Colon (tissue), 2 donors: Measurements from ENCODE around the gene NLRP11.
"Not testable (repeated sequence)": the region's sequence is repeated elsewhere in the genome, so short reads cannot be mapped to it uniquely, and the experiment has no call there.

Source experiments
- FAIRE-seq: peaks from 2 replicates; lab custom pipeline; 2012; peaks lifted over from hg19 to GRCh38; lab: Jason Lieb, UNC
- donor health status: control.
- donor health status: control.

NLRP11 gene

DNA sequence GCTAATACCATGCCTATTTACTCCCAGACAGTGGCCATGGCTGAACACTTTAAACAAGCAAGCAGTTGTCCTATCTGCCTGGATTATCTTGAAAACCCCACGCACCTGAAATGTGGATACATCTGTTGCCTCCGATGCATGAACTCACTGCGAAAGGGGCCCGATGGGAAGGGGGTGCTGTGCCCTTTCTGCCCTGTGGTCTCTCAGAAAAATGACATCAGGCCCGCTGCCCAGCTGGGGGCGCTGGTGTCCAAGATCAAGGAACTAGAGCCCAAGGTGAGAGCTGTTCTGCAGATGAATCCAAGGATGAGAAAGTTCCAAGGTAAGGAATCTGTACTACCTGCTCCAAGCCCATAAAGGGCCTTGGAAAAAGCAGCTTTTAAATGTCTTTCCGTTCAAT lies 54.3 kb downstream of the NLRP11 start:
- FAIRE-seq, result no peak

DNA sequence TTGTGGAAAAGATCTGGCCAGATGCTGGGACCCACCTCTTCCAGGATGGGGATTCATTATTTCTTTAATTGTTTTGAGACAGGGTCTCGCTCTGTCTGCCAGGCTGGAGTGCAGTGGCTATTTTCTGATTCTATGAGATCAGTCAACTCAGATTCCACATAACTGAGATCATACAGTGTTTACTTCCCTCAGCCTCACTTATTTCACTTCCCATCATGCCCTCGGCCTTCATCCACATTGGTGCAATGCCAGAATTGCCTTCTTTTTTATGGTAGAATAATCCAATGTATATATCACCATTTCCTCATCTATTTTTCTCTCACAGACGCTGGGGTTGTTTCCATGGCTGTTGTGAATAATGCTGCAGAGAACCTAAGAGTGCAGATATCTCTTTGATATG lies 62.2 kb downstream of the NLRP11 start:
- FAIRE-seq, result not testable (repeated sequence)

DNA sequence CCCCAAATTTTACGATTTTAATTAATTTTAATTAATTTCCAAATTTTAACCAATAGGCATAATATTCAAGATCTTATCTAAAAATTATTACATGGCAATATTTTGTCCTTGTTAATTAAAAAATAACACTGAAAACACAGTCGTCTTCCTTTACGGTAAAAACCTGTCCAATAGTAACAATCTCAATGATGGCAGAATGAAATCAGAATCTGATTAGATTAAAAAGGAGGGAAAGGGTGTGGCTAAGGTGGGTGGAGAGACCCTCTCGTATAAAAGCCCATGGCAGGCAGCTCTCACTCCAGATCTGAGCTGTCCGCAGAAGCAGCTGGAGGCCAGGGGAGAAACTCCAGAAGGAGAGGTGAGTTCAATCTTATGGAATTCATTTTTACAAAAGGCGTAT lies 63.0 kb downstream of the NLRP11 start, which contains the start of gene RFPL4AL1:
RFPL4AL1 (plus strand) TSS at position 301 of the 400 bp plus-strand sequence. CDS start 2,687 bp downstream, outside the sequence.
- not testable (repeated sequence) for FAIRE-seq

DNA sequence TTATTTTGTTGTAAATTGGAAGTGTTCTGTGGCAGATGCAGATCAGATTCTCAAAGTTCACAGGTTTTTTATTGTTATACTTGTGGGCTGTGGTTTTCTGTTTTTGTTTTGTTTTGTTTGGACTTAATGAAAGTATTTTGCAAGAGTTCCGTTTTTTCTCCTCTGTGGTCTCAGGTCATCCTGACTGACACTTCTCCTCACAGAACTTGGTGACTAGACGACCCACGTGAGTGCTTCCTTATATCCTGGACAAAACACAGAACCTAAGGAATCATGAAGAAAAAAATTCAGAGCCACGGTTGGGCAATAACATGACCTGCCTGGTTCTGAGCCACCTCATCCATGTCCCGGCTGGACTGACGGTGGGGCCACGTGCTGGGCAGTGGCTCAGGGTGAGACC lies 65.3 kb downstream of the NLRP11 start:
- FAIRE-seq, result no peak

DNA sequence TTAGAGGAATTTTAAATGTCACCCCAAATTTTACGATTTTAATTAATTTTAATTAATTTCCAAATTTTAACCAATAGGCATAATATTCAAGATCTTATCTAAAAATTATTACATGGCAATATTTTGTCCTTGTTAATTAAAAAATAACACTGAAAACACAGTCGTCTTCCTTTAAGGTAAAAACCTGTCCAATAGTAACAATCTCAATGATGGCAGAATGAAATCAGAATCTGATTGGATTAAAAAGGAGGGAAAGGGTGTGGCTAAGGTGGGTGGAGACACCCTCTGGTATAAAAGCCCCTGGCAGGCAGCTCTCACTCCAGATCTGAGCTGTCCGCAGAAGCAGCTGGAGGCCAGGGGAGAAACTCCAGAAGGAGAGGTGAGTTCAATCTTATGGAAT lies 73.0 kb downstream of the NLRP11 start, which contains the start of gene RFPL4A:
RFPL4A (plus strand) TSS at position 301 of the 400 bp plus-strand sequence. CDS start 2,704 bp downstream, outside the sequence.
- FAIRE-seq, result not testable (repeated sequence)

DNA sequence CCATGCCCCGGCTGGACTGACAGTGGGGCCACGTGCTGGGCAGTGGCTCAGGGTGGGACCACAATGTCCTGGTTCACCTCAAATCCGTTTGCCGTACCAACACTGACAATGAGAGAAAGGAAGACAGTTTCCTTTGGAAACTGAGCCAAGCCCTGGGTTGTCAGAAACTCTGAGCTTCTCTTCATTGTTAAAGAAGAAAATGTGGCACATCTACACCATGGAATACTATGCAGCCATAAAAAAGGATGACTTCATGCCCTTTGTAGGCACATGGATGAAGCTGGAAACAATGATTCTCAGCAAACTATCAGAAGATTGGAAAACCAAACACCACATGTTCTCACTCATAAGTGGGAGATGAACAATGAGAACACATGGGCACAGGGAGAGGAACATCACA lies 75.0 kb downstream of the NLRP11 start:
- FAIRE-seq, result not testable (repeated sequence)

DNA sequence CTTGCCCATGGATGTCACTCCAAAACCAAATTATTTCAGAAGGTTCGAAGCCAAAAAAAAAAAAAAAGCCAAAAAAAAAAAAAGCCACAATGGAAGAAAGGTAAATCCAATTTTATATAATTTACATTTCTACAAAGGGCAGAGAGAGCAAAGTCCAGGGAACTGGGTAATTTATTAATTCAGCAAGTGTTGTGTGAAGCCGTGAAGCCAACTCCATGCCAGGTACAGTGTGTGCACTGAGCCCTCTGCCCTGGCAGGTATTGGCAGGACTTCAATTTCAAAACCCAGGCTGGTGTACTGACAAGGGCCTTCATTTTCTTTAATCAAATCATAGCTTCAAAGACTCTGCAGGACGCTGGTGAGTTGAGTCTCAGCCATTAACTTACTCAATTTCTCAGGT lies 78.4 kb downstream of the NLRP11 start:
- FAIRE-seq, result no peak

DNA sequence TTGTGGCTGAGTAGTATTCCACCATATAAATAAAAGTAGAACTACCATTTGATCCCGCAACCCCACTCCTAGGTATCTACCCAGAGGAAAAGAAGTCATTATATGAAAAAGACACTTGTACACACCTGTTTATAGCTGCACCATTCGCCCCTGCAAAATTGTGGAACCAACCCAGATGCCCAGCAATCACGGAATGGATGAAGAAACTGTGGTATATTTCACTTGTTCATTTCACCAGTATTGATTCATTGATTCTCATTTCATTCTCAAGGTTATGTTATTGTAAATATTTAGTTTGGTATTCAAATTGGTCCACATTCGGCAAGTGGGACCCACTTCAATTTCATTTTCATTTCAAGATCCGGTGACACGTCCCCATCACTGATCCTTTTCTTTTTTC lies 81.1 kb downstream of the NLRP11 start:
- FAIRE-seq, result no peak

DNA sequence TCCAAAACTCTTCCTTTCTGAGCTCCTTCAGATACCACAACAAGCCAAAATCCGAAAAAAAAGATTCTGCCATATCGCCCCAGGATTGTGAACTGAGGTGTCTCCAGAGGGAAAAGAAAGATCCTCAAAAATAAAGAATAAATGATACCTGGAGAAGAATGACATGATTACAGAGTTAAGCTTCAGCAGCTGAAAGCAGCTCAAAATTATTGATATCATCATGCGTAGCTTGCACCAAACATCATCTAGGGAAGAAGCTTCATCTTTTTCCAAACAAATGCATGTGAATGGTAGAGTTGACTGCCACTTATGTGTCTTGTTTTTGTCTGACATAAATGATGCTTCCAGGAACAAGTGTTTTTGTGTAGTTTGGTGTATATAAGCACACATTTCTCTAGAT lies 93.5 kb downstream of the NLRP11 start, which contains the start of gene NLRP9:
NLRP9 (minus strand) TSS at position 101 of the 400 bp plus-strand sequence; CDS start at position 73, 28 bp downstream.
- no peak for FAIRE-seq
